Gastrocnemius medialis (tissue), 4 donors: ENCODE measurements around the gene ELMO1. TPM values are rescaled to one million over a fixed set of nuclear protein-coding genes. Genes with fewer than 3 reads are reported as not detected.

Experiments
- ATAC-seq, 2 donors: fragments of 150-250 bp; one replicate each; pipeline ENCODE4 v1.9.1; 2016
- DNase-seq, 2 donors: peaks; one replicate each; pipeline ENCODE4 v3.0.0-alpha.2; 2019
- H3K27ac ChIP-seq, 4 donors: fragments of 200-600 bp; sonication (generic); 1 replicate in 1 of 4; 2 replicates in 3 of 4; pipeline ENCODE4 v1.5.1; 2016 to 2018; ENCODE audit warnings: mild to moderate bottlenecking in 2 of 4, moderate library complexity in 1 of 4
- H3K27me3 ChIP-seq, 3 donors: fragments of 200-600 bp; sonication (generic) in 2 of 3; 1 replicate in 1 of 3; 2 replicates in 2 of 3; pipeline versions ENCODE4 v1.5.1 to v1.6.0; 2016 to 2019; ENCODE audit warnings: mild to moderate bottlenecking in 1 of 3, moderate library complexity in 1 of 3
- H3K36me3 ChIP-seq, 2 donors: fragments of 200-600 bp; sonication (generic) in 1 of 2; one replicate each; pipeline ENCODE4 v1.5.1; 2017 to 2018
- H3K4me1 ChIP-seq, 2 donors: fragments of 200-600 bp; sonication (generic) in 1 of 2; one replicate each; pipeline ENCODE4 v1.5.1; 2016 to 2017; ENCODE audit warnings: mild to moderate bottlenecking in 2 of 2
- H3K4me3 ChIP-seq, 4 donors: fragments of 200-600 bp; sonication (generic) in 3 of 4; 1 replicate in 1 of 4; 2 replicates in 3 of 4; pipeline ENCODE4 v1.5.1; 2016 to 2019; ENCODE audit warnings: mild to moderate bottlenecking in 2 of 4
- H3K9me3 ChIP-seq, 3 donors: fragments of 200-600 bp; sonication (generic) in 2 of 3; 1 replicate in 1 of 3; 2 replicates in 2 of 3; pipeline ENCODE4 v1.5.1; 2016 to 2019
- POLR2A ChIP-seq, 2 donors: fragments of 450-650 bp; IDR thresholded peaks; one replicate each; pipeline ENCODE4 v1.6.1; 2017; ENCODE audit warnings: antibody characterized with exemption in 2 of 2, mild to moderate bottlenecking in 2 of 2, moderate library complexity in 2 of 2
- in situ Hi-C, 4 donors: fragments of 200-750 bp; cut with MboI; loops; one replicate each; pipeline versions ENCODE4 v1.15.0 to v1.8.0; 2017; ENCODE audit warnings: low sequenced_read_pairs in 4 of 4
- intact Hi-C: fragments of 100-400 bp; cut with DNase I; formaldehyde crosslinking; loops from one replicate; pipeline ENCODE4 v1.15.1; 2023; ENCODE audit warnings: low total_unique reads
- total RNA-seq, 4 donors: library from RNA; depleted of rRNA; stranded (reverse); fragments of >200 nt; gene quantifications; one replicate each; pipeline versions ENCODE4 v1.1.0 to v1.2.3, GENCODE V29; 2016
- TF ChIP-seq, protein P1 (sequence below), 5 experiments: fragments of 450-650 bp in 3 of 5; fragments of 200-600 bp in 2 of 5; sonication (generic) in 2 of 5; IDR thresholded peaks in 4 of 5; conservative IDR thresholded peaks in 1 of 5; 1 replicate in 4 of 5; 2 replicates in 1 of 5; pipeline ENCODE4 v1.5.1; 2016 to 2019; ENCODE audit warnings: antibody characterized with exemption in 5 of 5, mild to moderate bottlenecking in 3 of 5, moderate library complexity in 3 of 5

The ELMO1 gene
- total RNA-seq, 4 donors from 2014 or later, result 8.4 to 18.9 (median 14.6) TPM

- H3K27ac ChIP-seq, result no peak overlapping the region
- in situ Hi-C loops, result loop anchor here (5.0 to 25.0 kb wide), 3 partner anchors 196 to 851 kb away; partner anchors contain the start of gene NME8 (in 1 of the 4)
Measured at GRCh38 chr7:36986511-36986933, 462.1 kb downstream of the ELMO1 start.

DNA sequence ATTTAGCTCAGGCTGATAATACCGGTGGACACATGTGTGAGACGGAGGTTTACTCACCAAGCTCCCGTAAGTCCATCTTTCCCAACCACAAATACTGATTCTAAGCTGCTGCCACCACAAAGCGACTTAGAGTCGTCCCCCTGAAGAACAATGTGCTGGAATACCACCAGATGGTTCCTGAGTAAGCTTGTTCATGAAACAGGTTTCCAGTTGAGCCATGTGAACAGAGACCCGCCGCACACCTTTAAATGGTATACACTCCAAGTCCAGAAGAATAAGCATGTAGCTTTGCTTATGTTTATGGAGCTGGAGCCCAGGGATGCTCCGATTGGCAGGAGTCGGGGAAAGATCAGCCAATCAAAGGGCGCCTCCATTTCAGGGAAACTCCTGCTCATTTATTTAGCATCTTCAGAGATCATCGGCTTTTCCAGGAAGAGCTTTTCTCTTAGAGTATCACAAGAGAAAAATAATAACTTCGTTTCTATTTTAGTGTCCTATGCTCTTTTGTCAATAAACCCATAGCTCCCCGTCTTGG, 462.7 kb downstream of the ELMO1 start:
- Histone ChIP-seq H3K36me3 (no peaks in the 10 kb centered on the region), H3K4me3 (no peak overlapping the region), H3K27ac (no peak overlapping the region), H3K27me3 (no peaks in the 10 kb centered on the region), H3K4me1 (peaks cover 0 to 4% of the 10 kb centered on the region in 2 donors), H3K9me3 (no peaks in the 10 kb centered on the region)
- TF ChIP-seq, protein P1, sequence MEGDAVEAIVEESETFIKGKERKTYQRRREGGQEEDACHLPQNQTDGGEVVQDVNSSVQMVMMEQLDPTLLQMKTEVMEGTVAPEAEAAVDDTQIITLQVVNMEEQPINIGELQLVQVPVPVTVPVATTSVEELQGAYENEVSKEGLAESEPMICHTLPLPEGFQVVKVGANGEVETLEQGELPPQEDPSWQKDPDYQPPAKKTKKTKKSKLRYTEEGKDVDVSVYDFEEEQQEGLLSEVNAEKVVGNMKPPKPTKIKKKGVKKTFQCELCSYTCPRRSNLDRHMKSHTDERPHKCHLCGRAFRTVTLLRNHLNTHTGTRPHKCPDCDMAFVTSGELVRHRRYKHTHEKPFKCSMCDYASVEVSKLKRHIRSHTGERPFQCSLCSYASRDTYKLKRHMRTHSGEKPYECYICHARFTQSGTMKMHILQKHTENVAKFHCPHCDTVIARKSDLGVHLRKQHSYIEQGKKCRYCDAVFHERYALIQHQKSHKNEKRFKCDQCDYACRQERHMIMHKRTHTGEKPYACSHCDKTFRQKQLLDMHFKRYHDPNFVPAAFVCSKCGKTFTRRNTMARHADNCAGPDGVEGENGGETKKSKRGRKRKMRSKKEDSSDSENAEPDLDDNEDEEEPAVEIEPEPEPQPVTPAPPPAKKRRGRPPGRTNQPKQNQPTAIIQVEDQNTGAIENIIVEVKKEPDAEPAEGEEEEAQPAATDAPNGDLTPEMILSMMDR (IDR thresholded peaks at IDR 0.05 in 4 of 5, conservative IDR thresholded peaks at IDR 0.05 in 1 of 5), result no peak
- in situ Hi-C loops (loop anchor here (5.0 to 25.0 kb wide), 3 partner anchors 196 to 851 kb away; partner anchors contain the start of gene NME8 (in 1 of the 4)), intact Hi-C loops (no loop called here)
- ATAC-seq (no peak), DNase-seq (no peak)

More at GRCh38 chr7:36986511-36986933, 462.1 kb downstream of the ELMO1 start:
- DNase-seq (no peak), ATAC-seq (no peak)
- H3K4me3 ChIP-seq, result no peak overlapping the region
- peaks cover 0 to 4% of the 10 kb centered on the region in 2 donors for H3K4me1 ChIP-seq
- H3K27me3 ChIP-seq, result no peaks in the 10 kb centered on the region
- TF ChIP-seq, protein P1 (IDR thresholded peaks at IDR 0.05 in 4 of 5, conservative IDR thresholded peaks at IDR 0.05 in 1 of 5), result no peak
- TF ChIP-seq POLR2A (IDR thresholded peaks at IDR 0.05), result no peak
- H3K36me3 ChIP-seq, result no peaks in the 10 kb centered on the region
- intact Hi-C loops, result no loop called here
- no peaks in the 10 kb centered on the region for H3K9me3 ChIP-seq

DNA sequence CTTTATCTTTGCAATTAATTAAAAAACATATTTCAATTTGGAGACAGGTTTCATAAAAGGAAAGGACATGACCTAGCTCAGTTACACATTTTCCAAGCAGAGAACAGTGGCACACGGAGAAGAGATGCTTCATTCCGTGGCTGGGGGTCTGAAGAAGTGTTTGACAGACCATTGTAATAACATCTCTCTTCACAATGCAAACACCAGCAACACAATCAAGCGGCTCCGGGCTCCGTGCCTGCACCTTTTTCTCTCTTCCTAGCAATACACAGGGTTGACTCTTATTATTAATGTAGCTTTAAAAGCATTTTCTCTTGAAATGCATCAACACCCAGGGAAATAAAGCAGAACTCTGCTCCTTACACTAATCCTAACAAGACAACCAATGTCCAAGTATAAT, 463.3 kb downstream of the ELMO1 start:
- H3K4me3 ChIP-seq, result no peak overlapping the region
- H3K9me3 ChIP-seq, result no peaks in the 10 kb centered on the region
- intact Hi-C loops (no loop called here), in situ Hi-C loops (loop anchor here (5.0 to 25.0 kb wide), 3 partner anchors 197 to 852 kb away; partner anchors contain the start of gene NME8 (in 1 of the 4))
- DNase-seq (no peak), ATAC-seq (no peak)
- H3K4me1 ChIP-seq, result peaks cover 0 to 4% of the 10 kb centered on the region in 2 donors
- no peak for TF ChIP-seq POLR2A (IDR thresholded peaks at IDR 0.05)
- TF ChIP-seq, protein P1 (IDR thresholded peaks at IDR 0.05 in 4 of 5, conservative IDR thresholded peaks at IDR 0.05 in 1 of 5), result no peak
- H3K27ac ChIP-seq, result no peak overlapping the region
- no peaks in the 10 kb centered on the region for H3K27me3 ChIP-seq
- no peaks in the 10 kb centered on the region for H3K36me3 ChIP-seq

DNA sequence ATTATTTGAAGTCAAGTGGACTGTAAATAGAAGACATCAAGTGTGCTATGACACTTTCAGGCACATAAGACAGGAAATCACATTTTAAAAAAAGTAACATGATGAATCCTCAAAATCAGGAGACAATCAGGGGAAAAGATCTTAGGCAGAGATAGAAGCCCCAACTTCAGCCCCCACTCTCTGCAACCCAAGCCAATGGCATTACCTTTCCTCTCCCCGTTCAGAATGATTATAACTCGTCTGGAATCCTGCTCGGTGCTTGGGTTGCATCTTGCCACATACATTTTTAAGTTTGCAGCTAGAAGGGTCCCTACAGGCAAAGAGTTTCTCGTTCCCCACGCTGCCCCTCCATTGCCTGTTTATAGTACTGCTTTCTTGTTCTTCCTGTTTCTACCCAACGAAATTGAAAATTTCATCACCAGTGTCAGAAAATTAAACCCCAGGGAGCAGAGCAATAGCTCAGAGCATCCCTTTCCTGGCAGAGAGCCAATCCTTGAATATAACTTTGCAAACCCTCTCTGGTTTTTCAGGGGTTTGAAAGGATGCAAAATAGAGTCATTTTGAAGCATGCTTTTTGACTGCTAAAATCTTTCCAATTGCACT, 463.9 kb downstream of the ELMO1 start:
- in situ Hi-C loops (loop anchor here (5.0 to 25.0 kb wide), 3 partner anchors 197 to 852 kb away; partner anchors contain the start of gene NME8 (in 1 of the 4)), intact Hi-C loops (no loop called here)
- H3K36me3 ChIP-seq, result no peaks in the 10 kb centered on the region
- no peak for ATAC-seq
- H3K27me3 ChIP-seq, result no peaks in the 10 kb centered on the region
- H3K4me3 ChIP-seq, result no peak overlapping the region
- no peaks in the 10 kb centered on the region for H3K9me3 ChIP-seq
- H3K4me1 ChIP-seq, result peaks cover 0 to 4% of the 10 kb centered on the region in 2 donors
- no peak overlapping the region for H3K27ac ChIP-seq
- TF ChIP-seq POLR2A (IDR thresholded peaks at IDR 0.05), result no peak
- TF ChIP-seq, protein P1 (IDR thresholded peaks at IDR 0.05 in 4 of 5, conservative IDR thresholded peaks at IDR 0.05 in 1 of 5), result no peak
- DNase-seq, result no peak
